NCI-H1105 (cell line): ENCODE measurements around the gene SUGCT.

Experiments
- DNase-seq: peaks from one replicate; lab custom pipeline; 2025; lab: John Stamatoyannopoulos, UW

Gene SUGCT

DNA sequence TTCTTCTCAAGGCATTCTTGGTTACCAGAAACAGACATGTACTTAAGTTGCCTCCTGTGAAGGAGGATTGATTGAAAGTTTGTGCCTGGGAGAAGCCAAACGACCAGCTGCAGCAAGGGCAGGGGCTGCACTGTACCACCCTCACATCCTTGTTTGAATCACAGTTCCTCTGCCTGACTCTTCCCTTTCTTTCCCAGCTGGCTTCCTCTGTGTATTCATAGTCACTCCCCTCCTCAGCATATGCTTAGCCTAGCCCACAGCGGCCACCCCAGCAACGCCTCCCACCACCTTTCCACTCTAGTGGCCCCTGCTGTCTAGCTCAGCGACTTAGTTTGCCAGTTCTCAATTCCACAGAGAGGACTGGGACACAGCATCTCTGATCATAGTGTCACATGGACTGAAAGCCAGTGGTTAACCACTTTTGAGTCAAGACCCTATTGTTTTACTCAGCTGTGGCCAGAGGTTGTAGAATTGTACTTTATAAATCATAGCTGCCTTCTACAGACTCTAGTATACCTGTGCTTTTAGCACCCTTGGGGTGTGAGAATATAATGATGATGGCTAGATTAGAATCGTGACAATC, 643.0 kb downstream of the SUGCT start:
- DNase-seq = no peak

DNA sequence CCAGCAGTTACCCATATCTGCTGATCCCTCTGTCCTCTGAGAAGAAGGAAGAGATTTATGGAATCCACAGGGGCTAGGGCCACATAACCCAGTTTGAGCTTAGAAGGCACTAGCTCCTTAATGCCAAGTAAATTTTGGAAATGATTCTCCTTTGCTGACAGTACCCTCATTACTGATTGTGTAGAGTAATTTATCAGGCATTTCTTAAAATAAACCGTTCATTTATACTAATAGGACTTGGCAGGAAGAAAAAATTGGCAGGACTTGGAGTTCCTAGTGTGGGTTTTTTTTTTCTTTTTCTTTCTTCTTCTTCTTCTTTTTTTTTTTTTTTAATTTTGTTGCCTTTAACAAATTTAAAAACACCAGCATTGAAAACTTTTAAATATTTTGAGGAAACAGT, 645.7 kb downstream of the SUGCT start:
- no peak for DNase-seq

DNA sequence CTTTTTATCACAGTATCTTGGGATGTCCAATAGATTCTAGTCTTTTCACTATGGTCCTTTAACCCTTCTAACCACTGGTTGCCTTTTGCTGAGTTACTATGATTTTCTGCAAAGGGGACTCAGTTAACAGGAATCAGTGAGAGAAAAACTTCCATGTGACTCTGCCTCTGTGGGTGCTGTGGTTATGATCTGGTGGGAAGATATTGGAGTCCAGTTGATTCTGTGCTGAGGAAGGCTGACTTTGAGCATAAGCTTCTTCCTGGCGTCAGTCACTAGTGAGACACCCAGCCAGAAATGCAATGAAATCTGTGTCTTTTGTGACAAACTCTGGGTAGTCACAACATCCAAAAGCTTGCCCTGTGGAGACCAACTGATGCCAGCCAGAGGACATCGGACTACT, 648.0 kb downstream of the SUGCT start:
- no peak for DNase-seq

DNA sequence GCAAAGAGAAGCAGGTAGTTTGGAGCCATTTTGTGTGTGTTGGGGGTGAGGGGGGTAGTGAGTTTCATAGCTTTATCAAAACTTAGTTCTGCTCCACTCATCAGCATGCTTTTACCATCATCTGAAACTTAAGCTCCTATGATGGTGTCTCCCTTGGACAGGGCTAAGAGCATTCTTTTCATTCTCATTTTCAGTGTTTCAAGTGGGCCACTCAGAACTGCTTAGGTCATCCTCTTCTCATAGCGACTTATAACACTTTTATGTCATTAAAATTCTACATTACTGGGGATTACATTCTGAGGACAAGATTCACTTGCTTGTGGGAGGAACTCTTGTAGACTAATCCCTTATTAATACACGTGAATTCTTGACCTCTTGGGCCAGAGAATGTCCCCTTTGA, 649.4 kb downstream of the SUGCT start:
- DNase-seq = no peak

DNA sequence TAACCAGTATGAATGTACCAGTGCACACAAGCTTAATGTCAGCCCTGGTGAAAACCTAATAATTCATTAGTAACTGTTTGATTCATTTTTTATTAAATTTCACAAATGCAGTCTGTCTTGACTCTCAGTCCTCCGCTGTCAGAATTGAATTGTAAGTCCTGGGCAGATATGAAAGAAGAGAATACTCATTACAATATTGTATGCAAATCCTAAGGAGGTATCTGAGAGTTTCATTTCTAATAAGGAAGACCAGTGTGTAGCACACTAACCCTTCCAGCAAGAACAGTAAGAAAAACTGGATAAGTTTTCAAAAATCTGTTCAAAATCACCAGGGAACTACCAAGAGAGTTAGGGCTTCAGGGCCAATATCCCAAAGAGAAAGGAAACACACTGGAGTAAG, 652.1 kb downstream of the SUGCT start:
- DNase-seq = no peak

DNA sequence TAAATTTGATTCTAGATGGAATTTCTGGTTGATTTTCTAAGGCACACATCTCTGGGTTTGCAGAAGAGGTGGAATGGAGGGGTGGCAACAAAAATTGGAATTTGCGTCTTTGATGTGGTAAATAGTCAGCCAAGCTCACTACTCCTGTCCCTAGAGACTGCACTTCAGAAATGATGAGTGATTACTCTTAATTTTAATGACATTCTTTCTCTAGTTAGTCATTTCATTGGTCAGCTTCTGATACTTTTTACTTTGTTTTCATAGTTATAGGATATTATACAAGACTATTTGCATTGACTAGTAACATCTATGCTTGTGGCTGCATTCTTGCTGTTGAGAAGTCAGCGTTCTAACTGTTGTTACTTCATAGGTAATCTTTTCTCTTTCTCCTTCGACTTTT, 658.3 kb downstream of the SUGCT start:
- DNase-seq = no peak

DNA sequence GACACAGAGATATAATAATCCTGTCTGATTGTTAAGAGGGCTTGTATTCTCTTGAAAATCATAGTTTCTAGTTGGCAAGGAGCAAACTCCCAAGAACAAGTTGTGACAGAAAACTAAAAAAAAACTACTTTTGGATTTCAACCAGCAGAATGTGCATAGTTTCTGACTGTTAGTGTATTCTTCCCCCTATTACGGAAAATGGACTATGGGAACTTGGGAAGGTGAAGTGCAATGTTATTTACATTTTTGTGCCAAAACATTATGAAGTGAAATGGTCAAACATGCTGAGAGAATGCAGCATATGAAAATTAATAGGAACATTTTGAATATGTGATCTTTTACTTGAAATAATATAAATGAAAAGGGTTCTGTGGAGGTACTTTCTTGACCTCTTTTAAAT, 660.8 kb downstream of the SUGCT start:
- DNase-seq = no peak

DNA sequence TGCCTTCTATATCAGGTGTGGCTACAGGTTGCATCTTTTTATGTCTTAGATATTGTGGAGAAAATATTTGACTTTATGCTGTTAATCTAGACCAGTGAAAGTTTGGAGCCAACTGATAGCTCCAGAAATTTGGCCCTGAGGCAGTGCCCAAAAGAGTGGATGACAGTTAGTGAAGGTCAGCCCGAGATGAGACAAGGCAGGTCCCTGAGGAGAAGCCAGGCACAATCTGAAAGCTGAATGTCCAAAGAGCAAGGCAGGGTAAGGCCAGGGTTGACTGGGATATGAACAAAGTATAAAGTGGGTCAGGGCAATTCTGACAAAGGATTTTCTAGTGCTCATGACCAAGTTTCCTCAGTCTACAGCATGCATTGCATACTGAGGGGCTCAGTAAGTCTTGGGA, 661.9 kb downstream of the SUGCT start:
- DNase-seq = no peak

DNA sequence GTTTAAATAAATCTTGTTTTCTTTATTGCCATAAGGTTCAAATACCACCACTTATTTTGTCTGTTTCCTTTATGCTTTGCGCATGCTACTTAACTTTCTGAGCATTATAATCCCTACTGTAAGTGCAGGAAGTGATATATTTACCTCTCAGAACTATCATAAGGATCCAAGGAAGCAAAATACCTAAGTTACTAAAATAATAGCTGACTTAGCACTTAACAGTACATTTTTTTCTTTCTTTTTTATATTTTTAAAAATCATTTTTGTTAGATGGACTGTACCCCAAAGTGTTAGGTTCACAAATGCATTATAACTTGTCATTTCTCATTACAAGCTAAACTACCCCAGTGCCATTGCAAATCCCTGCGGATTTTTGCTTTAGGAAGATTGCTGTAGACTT, 663.8 kb downstream of the SUGCT start:
- DNase-seq = no peak

DNA sequence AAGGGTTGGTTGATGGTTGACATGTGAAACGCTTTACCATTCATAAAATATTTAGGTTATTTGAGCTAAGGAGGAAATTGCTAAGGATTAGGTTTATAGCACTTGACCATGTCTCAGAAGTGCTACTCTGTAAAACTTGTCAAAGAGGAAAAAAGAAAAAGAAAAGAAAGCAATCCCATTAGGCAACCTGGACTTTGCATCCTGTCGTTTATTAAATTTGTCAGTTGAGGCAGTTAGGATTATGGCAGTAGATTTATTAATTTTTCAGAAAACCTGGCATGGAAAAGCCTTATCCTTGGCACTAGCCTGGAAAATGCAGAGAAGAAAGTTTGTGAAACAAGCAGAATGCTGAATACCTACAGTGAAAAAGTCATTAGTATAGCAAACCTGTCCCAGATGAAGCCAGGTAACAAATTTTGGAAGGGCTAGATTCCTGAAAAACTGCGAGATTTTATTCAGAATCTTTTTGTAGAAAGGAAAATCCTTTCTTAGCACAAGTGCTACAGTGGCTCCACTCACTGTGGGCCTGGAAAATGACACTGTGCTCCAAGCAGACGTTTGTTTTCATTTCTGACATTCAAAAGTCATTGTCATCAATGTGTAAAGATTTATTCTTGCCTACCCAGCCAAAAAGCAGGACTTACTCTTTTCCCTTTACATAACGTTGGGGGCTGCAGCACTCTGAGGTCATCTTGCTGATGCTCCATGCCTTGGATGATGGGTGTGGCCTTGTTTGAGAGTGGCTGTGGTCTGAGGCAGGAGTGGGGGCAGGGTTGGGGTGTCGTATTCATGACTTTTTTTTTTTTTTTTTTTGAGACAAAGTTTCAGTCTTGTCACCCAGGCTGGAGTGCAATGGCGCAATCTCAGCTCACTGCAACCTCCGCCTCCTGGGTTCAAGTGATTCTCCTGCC, 664.9 kb downstream of the SUGCT start:
- no peak for DNase-seq

DNA sequence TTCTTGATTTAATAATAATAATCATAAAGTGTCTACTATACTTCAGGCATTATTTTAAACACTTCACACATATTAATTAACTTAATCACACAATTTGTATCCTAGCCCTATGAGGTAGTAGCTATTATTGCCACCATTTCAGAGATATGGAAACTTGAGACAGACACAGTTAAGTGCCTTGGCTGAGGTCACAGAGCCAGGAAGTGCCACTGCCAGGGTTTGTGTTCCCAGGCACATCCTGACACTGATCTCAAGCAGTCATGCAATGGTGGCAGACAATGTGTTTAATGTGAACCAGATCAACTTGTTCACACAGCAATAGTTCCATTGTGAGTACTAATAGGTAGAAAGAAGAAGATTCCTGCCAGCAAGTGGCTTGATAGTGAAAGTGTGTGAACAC, 666.0 kb downstream of the SUGCT start:
- DNase-seq = no peak

DNA sequence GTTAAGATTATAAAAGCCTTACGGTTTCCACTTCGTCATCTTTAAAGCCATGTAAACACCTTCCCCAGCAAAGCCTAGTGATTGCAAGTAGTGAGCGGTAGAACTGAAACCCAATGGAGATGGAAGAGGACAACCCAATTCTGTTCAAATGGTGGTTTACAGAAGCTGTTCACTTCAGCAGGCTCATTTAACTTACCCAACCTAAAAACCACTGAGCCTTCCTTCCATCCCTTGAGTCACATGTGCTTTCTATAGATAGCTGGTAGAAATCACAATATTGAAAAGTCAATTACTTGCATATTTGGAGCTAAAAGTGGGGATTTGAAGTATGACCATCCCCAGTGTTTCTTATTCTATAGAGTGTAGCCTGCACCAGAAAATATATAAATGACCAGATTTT, 667.7 kb downstream of the SUGCT start:
- no peak for DNase-seq

DNA sequence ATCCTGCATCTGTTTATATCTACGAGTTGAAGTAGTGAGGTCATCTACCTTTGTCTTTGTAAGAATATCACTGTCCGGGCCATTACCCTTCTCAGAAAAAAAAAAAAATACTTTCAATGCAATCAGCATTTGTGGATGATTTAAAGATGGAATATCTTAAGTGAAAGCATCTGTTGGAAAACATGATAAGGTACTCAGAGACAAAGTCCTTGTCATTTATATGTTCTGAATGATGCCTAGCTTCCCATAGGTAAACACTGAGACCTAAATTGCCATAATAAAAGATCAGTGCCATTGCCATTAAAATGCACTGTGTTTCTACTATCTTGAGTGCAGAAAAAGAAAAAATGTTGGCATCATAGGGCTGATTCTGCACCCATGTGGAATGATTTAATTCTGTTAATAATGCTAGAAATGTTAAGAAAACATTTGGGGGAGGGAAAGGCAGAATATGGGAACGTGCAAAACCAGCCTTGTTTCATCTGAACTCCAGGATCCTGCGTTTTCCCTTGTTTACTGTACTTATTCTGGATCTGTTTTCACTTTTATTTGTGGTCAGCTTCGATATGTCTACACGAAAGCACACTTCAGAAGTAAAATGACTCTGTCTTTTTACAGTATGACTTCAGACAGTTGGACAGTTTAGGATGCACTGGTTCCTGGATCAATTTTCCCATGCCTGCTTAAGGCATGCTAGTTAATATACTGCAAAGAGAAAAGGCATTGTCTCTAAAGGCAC, 669.8 kb downstream of the SUGCT start:
- no peak for DNase-seq

DNA sequence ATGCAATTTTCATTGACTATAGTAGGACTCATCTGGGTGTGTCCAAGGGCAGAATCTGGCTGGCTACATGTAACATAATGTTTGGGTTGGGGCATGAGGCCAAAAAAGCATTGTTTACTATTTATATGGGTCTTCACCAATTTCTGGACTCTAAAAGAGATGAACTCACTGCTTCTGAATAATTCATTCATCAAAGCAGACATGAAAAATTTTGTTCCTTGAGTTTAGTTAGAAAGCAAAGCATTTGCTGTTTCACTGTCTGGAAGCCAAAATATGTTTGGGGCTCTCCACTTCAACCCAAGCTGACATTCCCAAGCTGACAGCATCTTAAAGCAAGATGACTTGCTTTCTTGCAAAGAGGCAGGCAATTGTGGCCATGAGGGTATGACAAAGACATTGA, 670.6 kb downstream of the SUGCT start:
- DNase-seq = no peak

DNA sequence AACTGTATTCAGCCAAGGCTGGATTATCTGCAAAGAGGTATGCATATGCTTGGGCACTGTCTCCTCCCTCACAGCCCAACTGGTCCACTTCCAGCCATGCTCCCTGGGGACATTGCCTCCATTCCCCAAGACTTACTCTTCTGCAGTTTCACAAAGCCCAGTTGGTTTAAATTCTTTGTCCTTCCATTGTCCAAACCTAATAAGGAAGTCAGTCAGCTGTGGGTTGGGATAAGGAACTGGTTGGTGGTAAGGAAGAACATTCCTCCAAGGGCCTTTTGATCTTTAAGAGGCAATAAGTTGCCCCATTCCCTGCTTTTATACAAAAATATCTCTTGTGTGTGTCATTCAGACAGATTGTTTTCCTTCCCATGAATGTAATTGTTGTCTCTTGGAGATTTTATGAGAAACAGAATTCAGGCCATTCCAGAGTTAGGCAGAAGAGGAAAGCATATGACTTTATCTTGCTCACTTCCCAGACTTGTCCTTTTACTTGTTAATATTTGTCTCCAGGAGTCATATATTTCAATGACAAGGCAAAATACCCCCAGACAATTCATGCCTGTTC, 673.7 kb downstream of the SUGCT start:
- DNase-seq = no peak

DNA sequence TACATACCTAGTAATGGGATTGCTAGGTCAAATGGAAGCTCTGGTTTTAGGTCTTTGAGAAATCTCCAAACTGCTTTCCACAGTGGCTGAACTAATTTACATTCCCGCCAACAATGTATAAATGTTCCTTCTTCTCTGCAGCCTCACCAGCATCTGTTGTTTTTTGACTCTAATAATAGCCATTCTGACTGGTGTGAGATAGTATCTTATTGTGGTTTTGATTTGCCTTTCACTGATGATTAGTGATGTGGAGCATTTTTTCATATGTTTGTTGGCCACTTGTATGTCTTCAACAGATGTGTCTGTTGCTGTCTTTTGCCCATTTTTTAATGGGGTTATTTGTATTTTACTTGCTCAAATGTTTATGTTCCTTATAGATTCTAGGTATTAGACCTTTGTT, 675.5 kb downstream of the SUGCT start:
- no peak for DNase-seq

DNA sequence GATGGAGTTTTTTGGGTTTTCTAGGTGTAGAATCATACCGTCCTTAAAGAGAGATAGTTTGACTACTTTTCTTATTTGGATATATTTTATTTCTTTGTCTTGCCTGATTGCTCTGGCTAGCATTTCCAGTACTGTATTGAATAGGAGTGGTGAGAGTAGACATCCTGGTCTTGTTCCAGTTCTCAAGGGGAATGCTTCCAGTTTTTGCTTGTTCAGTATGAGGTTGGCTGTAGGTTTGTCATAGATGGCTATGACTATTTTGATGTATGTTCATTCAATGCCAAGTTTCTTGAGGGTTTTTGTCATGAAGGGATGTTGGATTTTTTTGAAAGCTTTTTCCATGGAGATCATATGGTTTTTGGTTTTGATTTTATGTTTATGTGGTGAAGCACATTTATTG, 676.9 kb downstream of the SUGCT start:
- no peak for DNase-seq

DNA sequence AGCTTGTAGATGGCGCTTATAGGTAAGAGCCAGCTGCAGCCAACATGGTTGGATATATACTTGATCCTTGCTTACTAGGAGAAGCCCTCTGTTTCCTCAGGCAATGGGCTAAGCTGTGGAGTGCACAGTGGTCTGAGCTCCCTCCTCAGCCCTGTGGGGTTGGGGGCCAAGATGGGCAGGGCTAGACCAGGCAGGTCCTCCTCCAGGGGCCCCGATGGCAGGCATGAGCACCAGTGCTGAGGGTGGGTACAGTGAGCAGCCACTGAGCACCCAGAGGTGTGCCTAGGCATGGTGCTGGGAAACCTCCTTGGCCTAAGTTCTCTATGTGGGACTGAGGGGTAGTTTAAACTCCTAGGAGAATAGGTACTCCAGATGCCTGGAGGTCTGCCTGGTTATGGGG, 680.2 kb downstream of the SUGCT start:
- no peak for DNase-seq

DNA sequence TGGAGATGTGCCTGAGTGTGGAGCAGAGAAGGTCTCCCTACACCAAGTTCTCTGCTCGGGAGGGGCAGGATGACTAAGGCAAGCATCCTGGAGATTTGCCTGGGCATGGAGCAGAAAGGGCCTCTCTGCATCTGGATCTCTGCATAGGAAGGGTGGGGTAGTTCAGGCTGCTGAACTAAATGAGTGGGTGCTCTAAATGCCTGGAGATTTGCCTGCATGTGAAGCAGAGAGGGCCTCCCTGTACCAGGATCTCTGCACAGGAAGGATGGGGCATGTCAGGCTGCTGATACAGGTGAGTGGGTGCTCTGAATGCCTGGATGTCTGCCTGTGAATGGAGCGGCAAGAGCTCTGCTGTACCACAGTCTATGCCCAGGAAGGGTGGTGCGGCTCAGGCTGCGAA, 680.7 kb downstream of the SUGCT start:
- DNase-seq = no peak

DNA sequence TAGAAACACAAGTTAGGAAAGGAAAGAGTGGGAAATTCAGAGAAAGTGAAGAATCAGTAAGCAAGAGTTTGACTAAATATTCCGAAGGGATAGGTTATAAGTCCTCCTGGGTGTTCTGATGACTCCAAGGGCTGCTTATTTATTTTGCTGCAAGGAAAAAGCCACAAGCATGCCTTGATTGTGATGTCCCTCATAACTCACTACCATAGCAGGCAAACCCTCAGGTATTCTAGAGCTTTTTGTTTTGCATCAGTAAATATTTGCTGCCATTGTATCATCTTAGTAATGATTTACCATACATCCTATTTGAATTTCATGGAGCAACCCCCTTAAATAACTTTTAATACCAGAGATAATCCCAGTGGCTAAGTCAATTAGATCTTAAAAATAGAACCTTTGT, 688.1 kb downstream of the SUGCT start:
- no peak for DNase-seq

DNA sequence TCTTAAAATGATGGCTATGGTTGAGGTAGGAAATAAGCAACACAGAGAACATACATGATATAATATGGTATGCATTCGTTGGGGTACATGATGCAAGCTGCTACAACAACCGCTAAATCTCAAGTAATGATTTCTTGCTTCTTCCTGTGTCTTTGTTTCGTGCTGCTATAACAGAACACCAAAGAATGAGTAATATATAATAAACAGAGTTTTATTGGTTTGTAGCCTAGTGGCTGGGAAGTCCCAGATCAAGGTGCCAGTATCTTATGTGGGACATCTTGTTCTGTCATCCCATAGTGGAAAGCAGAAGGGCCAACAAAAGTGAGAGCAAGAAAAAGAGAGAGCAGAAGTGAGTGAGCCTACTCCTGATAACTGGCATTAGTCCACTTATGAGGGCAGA, 689.7 kb downstream of the SUGCT start:
- DNase-seq = no peak

DNA sequence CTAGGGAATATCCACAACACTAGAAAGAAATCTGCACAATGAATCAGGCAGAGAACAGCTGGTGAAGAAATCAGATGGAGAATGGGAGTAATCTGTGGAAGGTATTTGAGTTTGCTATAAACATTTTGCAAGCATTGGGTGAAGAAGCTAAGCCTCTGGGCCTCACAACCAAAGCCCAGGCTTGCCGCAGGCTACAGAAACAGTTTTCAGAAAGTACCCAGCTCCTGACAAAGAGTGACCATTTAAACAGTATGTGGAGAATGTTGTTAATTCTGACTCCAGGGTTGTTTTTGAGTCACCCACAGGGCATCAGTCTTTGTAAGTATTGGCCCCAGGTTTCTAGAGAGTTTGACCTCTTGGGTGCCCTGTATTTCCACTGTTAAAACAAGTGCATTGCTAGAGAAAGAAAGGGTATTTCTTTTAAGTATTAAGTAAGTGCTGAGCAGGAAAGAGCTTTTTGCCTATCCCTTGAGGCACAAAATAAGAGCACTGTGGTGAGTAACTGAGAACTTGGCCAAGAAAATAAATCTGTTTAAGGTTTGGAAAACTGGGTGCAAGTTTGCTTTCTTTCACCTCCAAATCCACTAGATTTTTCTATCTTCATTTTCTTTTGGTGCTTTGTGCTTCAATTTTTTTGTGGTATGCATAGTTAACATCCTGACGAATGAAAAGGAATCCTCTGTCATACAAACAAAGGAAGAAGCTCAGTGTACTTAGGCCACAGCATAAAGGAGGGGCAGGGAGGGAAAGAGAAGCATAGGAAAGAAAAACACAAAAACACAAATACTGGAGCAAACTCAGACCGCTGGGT, 691.8 kb downstream of the SUGCT start:
- no peak for DNase-seq
